ENCODE measurements around the gene HAPLN1. TPM values are rescaled to one million over a fixed set of nuclear protein-coding genes. Genes with fewer than 3 reads are reported as not detected.

The HAPLN1 gene
- total RNA-seq, 2 donors from 2014 or later: 2.0 to 14.1 TPM

GRCh38 chr5:83672158-83672557 lies 48.5 kb downstream of the HAPLN1 start:
- H3K4me1 ChIP-seq (ENCODE audit: control insufficient read depth in 1 of 2, low read depth in 2 of 2): no peaks in the 10 kb centered on the region
- DNase-seq (ENCODE audit: low spot score) (no peak), ATAC-seq (ENCODE audit: insufficient number of reproducible peaks, low FRiP score, low read depth) (no peak)
- TF ChIP-seq CTCF (IDR thresholded peaks at IDR 0.05): no peak
- no peaks in the 10 kb centered on the region for H3K9me3 ChIP-seq
- H3K27ac ChIP-seq: no peak overlapping the region
- no peak overlapping the region for H3K4me3 ChIP-seq
- no peaks in the 10 kb centered on the region for H3K36me3 ChIP-seq
- H3K27me3 ChIP-seq (replicated peaks; ENCODE audit: insufficient read depth): no peaks in the 10 kb centered on the region

- no peaks in the 10 kb centered on the region for H3K9me3 ChIP-seq
- no peak for ATAC-seq (ENCODE audit: insufficient number of reproducible peaks, low FRiP score, low read depth)
- H3K27ac ChIP-seq: no peak overlapping the region
- no peak for DNase-seq (ENCODE audit: low spot score)
- H3K4me3 ChIP-seq: no peak overlapping the region
- no peaks in the 10 kb centered on the region for H3K27me3 ChIP-seq (replicated peaks; ENCODE audit: insufficient read depth)
- no peaks in the 10 kb centered on the region for H3K4me1 ChIP-seq (ENCODE audit: control insufficient read depth in 1 of 2, low read depth in 2 of 2)
- no peak for TF ChIP-seq CTCF (IDR thresholded peaks at IDR 0.05)
- H3K36me3 ChIP-seq: no peaks in the 10 kb centered on the region
Measured at GRCh38 chr5:83665631-83666030, 55.0 kb downstream of the HAPLN1 start.

- Histone ChIP-seq H3K9me3 (no peaks in the 10 kb centered on the region), H3K4me3 (no peak overlapping the region), H3K4me1 (ENCODE audit: control insufficient read depth in 1 of 2, low read depth in 2 of 2) (no peaks in the 10 kb centered on the region), H3K36me3 (no peaks in the 10 kb centered on the region), H3K27ac (no peak overlapping the region), H3K27me3 (replicated peaks; ENCODE audit: insufficient read depth) (no peaks in the 10 kb centered on the region)
- no peak for ATAC-seq (ENCODE audit: insufficient number of reproducible peaks, low FRiP score, low read depth)
- no peak for DNase-seq (ENCODE audit: low spot score)
- no peak for TF ChIP-seq CTCF (IDR thresholded peaks at IDR 0.05)
Measured at GRCh38 chr5:83662558-83662957, 58.1 kb downstream of the HAPLN1 start.

- no peaks in the 10 kb centered on the region for H3K36me3 ChIP-seq
- no peaks in the 10 kb centered on the region for H3K27me3 ChIP-seq (replicated peaks; ENCODE audit: insufficient read depth)
- H3K4me3 ChIP-seq: no peak overlapping the region
- TF ChIP-seq CTCF (IDR thresholded peaks at IDR 0.05): no peak
- ATAC-seq (ENCODE audit: insufficient number of reproducible peaks, low FRiP score, low read depth): no peak
- no peaks in the 10 kb centered on the region for H3K4me1 ChIP-seq (ENCODE audit: control insufficient read depth in 1 of 2, low read depth in 2 of 2)
- no peak for DNase-seq (ENCODE audit: low spot score)
- H3K27ac ChIP-seq: no peak overlapping the region
- H3K9me3 ChIP-seq: no peaks in the 10 kb centered on the region
Measured at GRCh38 chr5:83657807-83658525, 62.7 kb downstream of the HAPLN1 start.

DNA sequence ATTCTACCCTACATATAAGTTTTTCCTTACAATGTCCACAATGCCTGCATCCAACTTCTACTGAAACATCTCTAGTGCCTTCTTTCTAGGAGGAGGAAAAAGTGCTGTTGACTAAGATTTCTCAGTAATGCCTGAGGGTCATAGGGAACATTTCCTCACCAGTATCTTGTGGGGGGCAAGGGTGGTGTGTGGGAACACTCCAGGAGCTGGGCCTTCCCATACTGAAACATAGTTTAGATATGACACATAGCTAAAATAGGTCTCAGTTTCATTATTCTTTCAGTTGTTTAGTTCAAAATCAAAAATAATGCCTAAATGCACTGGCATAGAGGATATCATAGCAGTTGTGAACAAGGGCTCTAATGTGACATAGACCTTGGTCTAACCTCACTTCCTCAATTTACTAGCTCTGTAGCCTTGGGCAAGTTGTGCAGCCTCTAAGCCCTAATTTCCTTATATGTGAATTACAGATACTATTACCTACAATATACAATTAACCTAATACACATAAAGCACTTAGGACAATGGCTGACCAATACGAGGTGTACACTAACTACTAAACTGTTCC lies 66.1 kb downstream of the HAPLN1 start:
- Histone ChIP-seq H3K9me3 (no peaks in the 10 kb centered on the region), H3K36me3 (no peaks in the 10 kb centered on the region), H3K4me3 (no peak overlapping the region), H3K27me3 (replicated peaks; ENCODE audit: insufficient read depth) (no peaks in the 10 kb centered on the region), H3K27ac (no peak overlapping the region), H3K4me1 (ENCODE audit: control insufficient read depth in 1 of 2, low read depth in 2 of 2) (no peaks in the 10 kb centered on the region)
- no peak for TF ChIP-seq CTCF (IDR thresholded peaks at IDR 0.05)
- DNase-seq (ENCODE audit: low spot score): no peak
- no peak for ATAC-seq (ENCODE audit: insufficient number of reproducible peaks, low FRiP score, low read depth)
